Activated CD4-positive, alpha-beta T cell treated with anti-CD3 and anti-CD28 coated beads, Interleukin-2, amount 50 U/mL, for 48 hours (primary cell): ENCODE results near the gene DICER1.

Source experiments
- DNase-seq, 2 experiments: peaks; one replicate each; pipeline ENCODE4 v3.0.0-alpha.2; 2020

DICER1 gene

DNA sequence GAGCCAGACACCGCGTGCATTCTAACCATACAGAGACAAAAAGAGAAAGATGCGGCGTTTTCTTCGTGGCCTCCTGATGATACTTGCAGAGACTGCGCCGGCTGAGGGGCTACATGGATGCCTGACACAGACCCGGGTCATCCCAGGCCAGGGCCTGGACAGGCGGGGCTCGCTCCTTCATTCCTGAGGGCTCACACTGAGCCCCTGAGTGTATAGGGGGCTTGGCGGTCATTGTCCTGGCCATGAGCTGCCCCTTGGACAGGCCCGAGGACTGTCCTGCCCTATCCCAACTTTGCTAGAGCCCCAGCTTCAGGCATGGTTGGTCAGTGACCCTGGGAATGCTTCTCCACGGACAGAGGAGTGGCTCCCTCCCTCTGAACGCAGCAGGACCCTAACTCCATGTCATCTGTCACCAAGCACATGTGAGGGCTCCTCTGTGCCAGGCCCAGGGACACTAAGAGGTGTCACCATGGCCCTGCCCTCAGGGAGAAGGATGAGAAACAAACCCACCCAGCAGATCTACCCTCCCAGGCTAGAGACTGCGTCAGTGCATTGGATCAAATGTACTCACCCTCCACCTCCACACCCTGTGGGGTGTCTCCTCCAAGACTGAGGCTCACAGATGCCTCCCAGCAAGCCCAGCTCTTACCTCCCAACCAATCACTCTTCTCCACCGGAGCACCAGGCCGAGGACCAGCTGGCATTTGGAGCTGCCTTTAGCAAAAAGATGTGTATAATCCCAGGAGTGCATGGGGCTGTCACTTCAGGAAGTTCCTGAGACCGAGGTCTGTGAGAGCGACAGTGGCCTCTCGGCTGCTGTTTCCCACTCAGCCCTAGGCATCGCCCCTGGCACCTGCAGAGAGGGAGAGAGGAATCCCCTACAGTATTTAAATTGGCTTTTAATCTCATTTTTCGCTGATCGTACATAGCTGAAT lies 102.7 kb downstream of the DICER1 start:
- DNase-seq: no peak

DNA sequence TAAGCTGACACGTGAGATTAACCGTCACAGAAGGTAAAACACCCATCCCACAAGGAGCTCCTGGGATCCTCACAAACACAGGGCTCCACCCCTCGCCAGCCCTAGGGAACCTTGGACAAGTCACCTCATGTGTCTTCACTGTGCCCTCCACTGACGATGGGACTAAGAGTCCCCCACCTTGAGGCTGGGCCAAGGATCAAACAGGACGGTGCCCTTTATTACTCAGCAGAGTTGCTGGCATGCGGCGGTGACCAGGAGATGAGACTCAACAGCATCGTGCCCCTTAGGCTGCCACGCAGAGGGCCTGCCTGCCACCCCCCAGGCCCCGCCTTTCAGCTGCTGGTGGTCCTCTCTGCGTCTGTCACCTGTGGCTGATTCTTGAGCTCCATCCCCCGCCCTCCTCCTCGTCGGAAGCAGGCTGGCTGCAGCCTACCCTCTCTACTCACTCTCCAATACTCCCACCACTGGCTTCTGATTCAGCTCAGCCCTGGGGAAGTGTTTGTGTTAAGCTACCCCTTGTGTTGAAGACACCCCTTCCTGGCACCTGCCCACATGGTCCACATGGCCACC lies 105.2 kb downstream of the DICER1 start:
- no peak for DNase-seq

DNA sequence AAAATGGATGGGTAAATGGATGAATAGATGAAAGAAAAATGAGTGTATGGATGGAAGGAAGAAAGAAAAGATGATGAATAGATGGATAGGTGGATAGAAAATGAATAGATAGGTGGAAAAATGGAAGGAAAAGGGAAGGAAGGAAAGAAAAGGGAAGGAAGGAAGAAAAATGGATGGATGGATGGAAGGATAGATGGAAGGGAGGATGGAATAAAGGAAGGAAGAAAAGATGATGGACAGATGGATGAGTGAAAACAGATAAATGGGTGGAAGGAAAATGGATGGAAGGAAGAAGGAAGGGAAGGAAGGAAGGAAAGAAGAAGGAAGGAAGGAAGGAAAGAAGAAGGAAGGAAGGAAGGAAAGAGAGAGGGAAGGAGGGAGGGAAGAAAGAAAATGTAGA lies 107.4 kb downstream of the DICER1 start:
- no peak for DNase-seq

DNA sequence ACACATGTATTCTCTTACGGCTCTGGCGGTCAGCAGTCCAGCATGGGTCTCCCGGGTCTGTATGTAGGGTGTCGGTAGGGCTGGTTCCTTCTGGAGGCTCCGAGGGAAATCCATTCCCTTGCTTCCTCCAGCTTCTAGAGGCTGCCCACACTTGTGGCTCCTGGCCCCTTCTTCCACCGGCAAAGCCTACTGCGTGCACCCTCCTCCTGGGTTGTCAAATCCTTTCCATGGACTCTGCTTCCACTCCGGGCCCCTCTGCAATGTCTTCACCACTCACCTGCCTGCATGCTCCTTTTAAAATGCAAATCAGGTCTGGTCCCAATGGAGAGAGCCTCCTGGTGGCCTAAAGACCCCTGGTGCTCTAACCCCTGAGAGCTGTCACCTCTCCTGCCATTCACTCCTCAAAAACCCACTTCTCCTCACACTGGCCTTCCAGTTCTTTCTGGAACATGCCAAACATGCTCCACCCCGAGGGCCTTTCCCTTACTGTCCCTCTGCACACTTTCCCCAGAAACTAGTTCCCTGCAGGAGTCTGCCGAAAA lies 108.5 kb downstream of the DICER1 start:
- DNase-seq: no peak

DNA sequence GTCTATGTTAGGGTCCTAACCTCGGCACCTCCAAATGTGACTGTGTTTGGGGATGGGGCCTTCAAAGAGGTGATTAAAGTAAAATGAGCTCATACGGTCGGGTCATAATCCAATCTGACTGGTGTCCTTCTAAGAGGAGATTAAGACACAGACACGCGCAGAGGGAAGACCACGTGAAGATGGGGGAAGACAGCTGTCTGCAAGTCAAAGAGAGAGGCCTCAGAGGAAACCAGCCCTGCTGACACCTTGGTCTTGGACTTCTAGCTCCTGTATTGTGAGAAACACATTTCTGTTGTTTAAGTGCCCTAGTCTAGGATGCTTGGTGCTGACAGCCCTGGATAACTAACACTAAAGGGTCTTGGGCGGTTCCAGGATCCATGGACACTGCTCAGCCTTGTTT lies 109.6 kb downstream of the DICER1 start:
- no peak for DNase-seq

DNA sequence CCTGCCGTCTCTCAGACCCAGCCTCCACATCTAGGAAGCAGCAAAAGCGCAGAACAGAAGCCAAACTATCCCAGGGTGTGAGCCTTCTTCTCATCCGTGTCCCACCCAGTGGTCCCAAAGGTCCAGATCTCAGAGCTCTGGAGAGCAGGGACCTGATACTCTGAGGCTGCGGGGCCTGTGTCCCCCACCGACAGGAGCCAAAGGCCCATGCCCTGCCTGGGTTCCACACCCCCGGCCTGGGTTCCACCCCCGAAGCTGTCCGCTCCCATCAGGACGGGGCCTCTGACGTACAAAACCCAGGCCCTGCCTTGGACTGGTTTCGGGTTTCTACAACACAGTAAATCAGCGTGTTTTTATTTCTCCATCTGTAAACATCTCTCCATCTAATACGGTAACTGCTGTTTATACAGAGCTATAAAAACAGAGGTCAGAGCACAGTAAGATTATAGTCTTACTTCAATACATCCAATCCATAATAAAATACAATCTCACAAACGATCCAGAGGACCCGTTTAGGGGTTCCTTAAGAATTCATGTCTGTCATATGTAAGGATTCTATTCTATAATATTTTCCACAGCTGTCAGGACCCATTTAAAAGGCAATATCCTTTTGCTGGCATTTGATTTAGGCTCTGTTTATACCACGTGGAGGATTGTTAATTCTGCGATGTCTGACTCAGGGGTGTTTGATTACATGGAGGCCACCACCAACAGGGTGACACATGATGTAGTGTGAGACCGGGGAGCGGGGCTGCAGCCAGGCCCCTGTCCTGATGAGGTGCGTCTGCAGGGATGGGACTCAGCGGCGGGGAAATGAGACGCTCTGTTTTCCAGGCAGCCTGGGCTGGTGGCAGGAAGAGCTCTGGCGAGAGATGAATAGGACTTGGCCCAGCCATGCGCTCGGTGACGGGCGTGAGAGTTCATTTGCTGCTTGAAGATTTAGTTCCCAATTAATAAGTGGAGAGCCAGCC lies 110.3 kb downstream of the DICER1 start:
- DNase-seq: no peak

DNA sequence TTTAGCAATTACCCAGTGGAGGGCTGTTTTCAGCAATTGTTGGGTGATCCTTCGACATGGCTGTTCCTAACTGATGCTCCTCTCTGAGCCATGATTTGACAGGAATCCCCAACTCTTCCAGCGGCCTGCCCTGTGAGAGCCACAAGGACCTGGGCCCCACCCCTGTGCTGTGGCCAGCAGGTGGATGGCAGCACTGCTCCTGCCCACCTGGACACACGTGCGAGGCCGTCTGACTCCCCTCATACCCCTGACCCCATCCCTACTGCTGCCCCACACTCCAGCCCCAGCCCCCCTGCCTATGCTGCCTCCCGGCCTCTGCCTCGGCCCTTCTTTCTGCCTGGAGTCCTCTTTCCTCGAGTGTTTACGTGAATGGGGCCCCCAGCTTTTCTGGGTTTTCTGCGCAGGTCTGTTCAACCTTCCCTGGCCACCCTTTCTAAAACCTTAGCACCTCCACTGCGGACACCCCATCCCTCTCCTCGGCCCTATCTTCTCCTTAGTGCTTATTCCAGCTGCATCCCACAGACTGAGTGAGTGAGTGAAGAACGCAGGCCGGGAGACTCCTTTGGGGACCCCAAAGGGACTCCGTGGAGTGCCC lies 111.4 kb downstream of the DICER1 start:
- DNase-seq: no peak

DNA sequence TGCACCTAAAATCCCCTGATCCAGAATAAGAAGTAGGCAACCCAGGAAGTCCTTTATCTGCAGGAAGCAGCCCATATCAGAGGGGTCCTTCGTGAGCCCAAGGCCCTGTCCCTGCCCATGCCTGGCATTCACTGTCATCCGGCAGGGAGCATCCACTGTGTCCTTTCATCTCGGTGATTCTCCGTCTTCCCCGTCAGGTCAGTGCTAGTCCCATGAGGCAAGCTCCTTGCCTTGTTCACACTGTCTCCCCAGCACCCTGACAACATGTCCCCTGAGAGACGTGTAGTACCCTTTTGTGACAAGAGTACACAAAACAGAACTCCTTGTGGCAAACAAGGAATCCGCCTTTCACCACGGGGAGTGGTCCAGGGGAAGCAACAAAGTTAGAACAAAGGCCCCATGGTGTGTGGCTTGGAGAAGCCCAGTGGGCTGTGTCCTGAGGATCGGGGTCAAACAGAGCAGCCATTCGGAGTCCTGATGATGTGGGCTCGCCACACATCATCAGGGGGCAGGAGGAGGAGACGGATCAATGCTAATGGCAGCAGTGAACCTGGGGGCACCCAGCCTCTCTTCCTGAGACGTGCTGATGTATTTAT lies 112.1 kb downstream of the DICER1 start:
- DNase-seq: no peak

DNA sequence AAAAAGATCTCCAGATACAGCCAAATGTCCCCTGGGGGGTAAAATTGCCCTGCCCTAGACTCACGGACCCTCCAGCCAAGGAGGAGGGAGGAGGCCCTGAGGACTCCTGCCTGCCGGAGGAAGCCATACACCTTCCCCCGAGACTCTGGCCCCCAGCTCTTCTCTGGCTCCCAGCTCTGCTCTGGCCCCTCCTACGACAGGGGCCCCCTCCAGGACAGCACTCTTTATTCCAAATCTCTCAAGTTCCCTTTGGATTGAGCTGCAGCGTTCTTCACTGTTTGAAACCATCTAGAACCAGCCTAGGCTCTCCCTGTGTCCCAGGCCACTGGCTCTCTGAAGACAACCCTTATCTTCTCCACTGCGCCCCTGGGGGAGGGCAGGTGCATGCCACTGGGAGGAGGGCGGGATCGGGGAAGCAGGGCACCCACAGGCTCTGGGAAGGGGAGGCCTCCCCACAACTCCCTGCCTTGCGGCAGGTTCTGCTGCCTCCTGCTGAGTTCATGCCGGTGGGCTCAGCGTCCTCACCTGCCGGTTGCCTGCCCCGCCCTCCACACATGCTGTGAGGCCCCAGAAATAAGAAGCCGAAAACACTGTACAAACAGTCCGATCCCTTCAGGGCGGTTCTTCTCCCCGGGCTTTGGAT lies 112.7 kb downstream of the DICER1 start:
- DNase-seq: no peak

DNA sequence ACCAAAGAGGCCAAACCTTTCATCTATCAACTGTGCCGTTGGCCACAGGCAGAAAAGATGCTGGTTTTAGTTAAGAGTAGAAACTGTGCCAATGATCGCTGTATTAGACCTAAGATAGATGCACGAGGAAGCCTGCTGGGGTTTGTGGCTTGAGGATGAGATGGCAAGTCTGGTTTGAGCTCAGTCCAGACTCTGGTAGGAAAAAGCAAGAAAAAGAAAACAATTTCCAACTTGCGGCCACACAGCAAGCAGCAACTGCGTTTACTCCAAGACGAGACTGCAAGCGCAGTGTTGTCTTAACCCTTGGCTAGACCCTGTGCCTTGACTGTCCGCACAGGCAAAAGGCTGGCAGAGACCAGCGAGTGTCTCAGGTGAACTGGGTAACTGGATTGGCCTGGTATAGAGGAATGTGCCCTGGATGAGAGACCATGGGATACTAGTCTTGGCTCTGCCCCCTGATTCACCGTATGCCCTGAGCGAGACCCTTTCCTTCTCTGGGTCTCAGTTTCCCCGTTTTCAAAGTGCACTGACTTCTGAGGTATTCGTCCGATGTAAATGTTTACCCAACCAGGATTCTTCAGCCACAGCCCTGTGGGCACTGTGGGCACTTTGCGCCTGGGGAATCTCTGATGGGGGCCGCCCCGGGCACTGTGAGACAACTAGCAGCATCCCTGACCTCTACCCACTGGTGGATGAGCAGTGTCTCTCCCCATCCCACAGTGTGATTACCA lies 113.4 kb downstream of the DICER1 start:
- DNase-seq: no peak

DNA sequence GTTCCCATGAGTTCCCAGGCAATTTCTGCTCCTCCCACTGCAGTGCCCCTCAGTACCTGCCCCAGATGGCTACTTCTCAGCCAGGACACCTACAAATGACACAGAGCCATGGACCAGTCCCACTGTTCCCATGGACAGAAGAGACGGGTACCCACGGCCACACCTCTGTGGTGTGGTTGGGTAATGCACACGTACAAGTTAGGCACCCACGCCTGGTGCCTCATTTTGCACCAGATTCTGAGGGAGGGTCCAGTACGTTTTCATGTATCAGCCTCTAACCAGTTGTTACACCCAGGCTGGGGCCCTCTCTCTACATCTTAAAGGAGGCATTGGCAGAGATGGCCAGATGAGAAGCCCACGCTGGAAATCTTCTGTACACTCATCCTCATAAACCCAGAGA lies 114.0 kb downstream of the DICER1 start:
- DNase-seq: no peak

DNA sequence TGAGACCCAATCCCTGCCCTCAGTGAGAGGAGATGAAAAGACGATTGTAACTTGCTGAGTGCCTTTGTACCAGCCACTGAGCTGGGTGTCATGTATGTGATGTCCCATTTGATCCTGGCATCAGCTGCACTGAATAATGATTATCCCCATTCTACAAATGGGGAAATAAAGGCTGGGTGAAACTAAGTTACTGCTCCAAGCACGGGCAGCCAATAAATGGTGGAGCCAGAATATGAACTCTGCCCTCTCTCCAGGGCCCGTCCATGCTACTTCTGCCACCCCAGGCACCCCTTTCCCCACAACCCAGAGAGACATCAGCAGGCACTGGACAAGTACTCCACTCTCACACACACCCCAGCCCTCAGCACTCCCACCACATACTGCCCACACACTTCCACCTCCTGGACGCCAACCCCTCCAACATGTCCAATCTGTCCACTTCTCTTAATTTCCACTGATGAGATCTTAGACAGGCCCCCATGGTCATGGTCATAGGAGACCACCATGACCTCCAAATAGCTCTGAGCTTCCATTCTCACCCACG lies 115.8 kb downstream of the DICER1 start:
- no peak for DNase-seq

DNA sequence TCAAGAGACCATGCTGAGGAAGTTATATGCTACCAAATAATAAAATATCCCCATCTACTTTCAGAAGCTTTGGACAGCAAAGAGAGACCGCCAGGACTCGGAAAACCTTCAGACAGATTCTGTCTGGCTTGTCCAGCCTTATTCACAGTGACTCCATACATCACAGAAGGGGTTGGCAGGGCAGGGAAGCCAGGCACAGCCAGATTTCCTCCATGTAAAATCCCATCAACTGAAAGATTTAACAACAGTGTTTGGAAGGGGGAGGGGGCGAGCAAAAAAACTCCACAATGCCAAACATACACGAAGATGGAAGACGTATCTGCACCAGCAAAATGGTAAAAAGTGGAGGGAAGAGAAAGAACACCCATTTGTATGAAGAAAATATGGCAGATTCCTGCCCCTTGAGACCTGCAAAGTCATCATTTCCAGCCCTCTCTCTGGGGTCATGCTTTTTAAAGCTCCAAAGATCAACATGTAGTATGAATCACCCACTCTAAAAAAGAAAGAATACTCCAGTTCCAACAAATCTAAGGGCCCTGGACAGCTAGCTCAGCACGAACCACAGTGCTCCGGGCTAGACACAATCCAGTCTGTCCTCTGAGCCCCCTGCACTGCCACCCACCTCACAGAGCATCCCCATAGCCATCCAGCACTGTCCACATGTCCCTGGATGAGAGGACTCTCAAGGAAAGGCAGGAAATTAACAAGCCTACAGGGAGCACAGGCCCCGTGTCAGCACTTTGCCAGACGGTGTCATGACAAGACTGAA lies 116.4 kb downstream of the DICER1 start:
- no peak for DNase-seq

DNA sequence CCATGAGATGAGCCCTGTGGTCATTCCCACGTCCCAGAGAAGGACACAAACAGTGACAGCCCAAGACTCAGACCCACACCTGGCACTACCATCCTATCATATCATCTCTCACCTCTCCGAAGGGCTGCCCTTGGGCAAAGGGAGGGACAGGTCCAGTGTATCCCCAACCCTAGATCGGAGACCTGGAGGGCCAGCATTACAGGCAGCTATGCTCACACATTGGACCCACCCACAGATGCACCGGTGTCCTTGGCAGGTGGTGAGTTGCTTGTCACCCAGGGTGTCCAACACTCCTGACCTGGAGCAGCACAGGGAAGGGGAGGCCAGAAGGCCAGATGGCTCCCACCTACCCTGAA lies 117.4 kb downstream of the DICER1 start:
- no peak for DNase-seq

DNA sequence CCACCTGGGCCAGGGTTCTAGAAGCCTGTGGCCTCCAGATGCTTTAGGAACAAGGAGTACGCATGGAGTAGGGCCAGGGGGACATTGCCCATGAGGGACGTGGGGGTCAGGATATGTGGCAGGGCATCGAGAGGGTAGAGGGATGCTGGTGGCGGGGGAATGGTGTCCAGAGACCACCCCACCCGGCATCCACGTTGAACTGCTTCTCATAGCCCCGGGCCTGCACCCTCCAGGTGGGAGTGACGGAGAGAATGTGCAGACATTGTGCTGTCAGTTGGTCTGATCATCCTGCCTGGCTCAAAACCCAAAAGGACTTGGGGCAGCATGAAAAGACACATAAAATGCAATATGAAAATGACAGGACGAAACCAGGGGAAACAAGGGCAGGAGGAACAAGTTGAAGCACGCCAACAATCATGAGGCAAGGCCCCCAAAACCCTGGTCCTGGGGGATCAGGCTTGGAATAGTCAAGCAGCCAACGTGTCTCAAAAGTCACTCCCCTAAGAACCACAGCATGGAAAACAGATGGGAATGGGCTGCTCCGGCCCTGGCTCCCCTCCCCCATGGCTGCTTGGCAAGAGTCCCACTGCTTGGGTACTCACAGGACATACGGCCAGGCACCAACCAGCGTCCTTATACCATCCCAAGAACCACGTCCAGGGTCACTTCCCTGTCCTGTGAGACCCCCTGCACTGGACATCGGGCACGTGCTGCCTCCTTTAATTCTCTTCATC lies 117.9 kb downstream of the DICER1 start:
- DNase-seq: no peak

DNA sequence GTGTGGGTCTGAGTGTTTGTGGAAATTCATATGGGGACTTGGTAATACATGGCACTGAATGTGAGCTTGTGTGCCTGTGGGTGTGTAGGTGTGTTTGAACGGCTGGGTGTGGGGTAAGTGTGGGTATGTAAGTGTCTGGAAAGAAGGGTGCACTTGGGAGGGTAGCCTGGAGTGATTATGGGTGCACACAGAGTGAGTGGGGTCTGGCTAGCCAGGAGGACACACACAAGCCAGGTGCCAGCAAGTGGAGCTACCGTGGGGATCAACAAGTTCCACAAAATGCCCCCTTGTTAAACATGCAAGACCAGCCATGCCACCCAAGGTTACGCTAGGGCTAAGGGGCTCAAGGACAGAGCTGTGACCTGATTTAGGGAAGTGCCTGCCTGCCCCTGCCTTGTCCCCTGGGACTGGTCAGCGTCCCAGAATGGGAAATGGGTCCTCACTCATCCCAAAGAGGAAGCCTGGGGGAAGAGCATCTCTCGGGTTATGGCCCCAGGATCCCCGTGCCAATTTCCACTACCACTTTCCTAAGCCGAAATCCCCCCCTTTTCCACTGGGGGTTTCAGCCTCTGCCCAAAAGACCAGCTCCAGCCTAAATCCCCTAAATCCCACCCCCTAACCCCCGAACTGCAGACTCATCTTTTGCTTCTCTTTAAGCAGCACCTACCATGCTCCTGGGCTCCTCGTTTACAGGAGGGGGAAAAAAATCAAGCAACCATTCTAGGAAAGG lies 118.6 kb downstream of the DICER1 start:
- no peak for DNase-seq

DNA sequence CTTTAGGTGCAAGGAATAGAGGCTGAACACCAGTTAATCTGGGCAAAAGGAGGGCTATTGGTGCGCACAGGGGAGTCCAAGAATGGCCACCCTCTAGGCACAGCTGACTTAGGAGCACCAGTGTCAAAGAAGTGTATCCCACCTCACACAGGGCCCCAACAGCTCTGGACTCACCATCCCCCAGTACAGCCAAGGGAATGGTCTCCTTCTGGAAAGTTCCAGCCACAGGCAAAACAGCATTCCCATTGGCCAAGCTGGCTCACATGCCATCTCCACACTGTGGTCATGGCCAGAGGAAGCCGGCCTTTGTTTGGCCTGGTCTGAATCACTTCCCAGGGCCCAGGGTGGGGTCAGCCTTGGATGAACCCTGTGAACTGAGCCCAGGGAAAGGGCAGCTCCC lies 120.1 kb downstream of the DICER1 start:
- DNase-seq: no peak
